CD4-positive, alpha-beta T cell treated with Interleukin-17A for 4 hours (primary cell): Measurements from ENCODE around the gene ARHGAP23.
A peak's percentile ranks its signal among the peaks of the same experiment; 100 is the strongest.

ENCODE experiments used
- DNase-seq: peaks from one replicate; pipeline ENCODE4 v3.0.0-alpha.2; 2020; ENCODE audit warnings: mixed read lengths

The ARHGAP23 gene

DNA sequence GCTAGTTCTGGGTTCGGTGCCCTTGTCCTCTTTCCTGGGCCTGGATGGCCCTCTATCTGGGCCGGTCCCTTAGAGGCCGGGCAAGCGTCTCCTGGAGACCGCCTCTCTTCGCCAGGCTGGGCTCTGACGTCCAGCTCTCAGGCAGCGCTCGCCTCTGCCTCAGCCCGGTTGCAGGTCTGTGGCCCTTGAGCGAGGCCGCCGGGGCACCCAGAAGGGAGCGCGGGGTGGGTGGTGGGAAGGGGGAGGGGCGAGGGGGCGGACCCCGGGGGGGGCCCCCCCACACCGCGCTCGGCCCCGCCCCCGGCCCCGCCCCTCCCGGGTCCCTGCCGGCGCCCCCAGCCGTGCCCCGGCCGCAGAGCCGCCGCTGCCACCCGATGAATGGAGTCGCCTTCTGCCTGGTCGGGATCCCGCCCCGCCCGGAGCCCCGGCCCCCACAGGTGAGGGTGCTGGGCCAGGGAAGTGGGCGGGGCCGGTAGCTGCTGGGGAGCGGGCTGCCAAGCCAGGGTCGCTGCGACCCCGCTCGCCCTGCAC is at the start of gene ARHGAP23:
Gene ARHGAP23 (plus strand): TSS at position 353 of the 531 bp plus-strand sequence. CDS start 22 bp downstream, at position 375.
- peak; percentile 70 for DNase-seq

- no peak for DNase-seq
These were observed 48.8 kb upstream of the ARHGAP23 start for GRCh38 chr17:38379448-38379847.

DNA sequence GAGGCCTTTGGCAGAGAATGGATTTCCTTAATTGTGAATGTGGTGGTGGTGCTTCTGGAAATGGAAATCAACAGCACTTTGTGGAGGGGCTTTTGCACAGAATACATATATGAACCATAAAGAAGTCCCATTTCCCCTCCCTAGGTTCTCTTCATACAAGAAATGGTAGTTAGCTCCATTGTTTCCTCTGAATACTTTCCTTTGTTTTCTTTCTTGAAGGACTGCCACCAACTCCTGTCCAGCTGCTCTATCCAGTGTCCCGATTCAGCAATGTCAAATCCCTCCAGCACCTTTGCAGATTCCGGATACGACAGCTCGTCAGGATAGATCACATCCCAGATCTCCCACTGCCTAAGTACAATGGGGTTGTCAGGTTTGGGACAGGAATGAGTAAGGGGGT is 33.2 kb upstream of the ARHGAP23 start:
- DNase-seq: no peak

DNA sequence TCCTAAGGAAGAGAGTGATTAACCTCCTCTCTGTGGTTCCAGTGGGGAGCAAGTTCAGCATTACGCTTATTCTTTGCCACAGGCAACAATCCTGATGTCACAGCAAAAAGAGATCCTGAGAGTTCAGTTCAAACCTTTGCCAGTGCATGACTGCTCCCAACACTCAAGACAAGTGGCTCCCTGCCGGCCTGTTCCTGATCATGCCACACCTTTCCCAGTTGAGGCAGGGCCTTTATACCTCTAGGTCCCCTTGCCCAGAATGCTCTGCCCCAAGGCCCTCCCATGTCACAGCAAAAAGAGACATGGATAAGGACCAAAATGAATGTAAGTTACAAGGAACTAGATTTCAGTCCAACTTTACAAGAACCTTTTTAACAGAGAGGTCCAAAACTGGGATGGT is 31.0 kb upstream of the ARHGAP23 start:
- no peak for DNase-seq

DNA sequence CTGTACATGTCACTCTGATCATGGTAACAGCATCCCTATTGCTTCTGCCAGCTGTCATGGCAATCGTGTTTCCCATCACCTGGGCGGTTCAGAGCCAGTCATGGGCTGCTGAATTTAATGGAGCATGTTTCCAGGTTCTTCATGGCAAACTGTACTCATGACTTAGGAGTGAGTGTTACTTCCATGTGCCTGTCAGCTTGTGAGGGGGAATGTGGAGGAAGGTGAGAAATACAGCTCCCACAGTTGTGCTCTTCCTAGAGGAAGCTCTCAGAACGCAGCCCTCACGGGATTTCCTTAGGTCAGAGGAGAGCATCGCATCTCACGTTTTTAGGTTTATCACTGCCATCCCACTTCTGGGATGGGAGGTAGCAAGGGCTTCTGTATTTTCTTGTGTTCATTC is 28.0 kb upstream of the ARHGAP23 start:
- no peak for DNase-seq

DNA sequence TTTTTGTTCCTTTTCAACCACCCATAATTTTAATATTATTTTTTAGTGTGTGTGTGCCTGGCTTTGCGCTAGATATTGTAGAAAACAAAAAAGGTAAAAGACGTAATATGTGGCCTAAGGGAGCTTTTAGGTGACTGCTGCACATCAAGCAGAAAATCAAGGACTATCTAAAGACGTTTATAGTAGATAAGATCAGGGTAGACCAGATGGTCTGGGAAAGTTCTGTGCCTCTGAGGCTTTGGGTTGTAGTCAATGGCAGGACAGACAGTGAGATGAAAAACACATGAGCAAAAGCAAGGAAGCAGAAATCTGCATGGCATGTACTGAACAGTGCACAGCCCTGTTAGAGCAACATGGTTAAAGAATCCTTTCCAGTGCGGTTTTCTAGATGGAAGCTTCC is 26.8 kb upstream of the ARHGAP23 start:
- DNase-seq: no peak

DNA sequence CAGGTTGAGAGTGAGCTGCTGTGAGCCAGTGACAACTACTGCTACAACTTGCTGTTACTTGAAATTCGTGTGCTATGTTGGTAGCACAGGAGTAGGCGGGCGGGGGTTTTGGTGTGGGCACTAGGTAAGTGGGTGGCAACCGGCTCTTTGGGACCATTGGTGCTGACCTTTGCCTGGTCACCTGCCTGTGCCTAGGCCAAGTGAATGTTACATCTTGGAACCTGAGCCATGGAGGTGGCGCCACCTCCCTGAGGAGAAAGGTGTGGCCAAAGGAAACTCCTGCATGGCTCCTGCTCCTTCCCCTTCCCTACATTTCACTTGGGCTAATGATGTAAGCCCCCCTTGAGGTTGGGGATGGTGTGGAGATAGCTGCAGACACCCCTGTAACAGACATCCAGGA is 25.4 kb upstream of the ARHGAP23 start:
- no peak for DNase-seq

GRCh38 chr17:38403491-38403890 is 24.8 kb upstream of the ARHGAP23 start:
- DNase-seq: no peak

DNA sequence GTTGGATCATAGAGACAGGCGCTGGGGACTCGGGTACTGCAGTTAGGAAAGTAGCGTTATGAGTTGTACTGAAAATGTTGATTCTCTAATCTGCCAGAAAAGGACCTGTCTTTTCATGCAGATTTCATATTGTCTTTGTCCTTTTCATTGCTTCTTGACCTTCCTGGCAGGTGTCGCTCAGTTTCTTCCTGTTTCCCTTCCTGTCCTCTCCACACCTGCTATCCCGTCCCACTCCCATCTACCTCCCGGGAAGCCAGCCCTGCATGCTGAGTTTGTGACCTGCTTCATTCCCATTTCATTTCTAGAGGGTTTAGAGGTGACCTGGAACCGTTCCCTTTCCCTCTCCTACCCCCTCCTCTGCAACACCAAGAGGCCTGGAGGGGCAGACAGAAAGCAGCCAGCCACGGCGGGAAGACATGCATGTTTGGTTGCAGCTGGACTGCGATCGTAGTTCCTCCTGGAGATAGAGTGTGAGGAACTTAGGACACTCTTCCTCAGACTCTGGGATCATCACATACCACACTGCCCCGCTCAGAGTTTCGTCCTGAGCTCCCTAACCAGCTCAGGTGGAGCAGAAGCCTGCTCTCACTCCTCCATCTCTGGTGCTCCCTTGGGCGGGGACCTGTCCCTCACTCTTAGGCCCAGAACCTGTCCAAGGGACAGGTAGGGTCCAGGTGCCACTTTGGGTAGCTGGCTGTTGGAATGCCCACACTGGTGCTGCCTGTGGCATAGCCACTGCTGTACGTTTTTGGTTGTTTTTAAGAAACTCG is 23.9 kb upstream of the ARHGAP23 start:
- DNase-seq: no peak

- DNase-seq: no peak
These were observed 22.6 kb upstream of the ARHGAP23 start for GRCh38 chr17:38405654-38406053.

DNA sequence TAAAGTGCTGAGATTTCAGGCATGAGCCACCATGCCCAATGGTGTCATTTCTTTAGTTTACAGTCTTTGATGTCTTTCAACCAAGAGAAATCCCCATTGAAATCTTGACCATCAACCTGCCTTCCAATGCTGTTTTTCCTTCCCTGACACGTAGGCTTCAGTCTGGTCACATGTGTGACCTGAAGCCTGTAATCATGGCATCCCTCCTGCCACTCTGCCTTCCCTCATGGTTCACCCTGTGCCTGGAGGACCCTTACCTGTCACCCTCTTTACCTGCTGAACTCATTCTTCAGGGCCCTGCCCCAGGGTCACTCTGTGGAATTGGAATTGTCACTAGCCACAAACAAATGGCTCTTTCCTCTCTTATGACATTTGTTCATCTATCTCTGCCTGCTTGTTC is 18.1 kb upstream of the ARHGAP23 start:
- DNase-seq: no peak

DNA sequence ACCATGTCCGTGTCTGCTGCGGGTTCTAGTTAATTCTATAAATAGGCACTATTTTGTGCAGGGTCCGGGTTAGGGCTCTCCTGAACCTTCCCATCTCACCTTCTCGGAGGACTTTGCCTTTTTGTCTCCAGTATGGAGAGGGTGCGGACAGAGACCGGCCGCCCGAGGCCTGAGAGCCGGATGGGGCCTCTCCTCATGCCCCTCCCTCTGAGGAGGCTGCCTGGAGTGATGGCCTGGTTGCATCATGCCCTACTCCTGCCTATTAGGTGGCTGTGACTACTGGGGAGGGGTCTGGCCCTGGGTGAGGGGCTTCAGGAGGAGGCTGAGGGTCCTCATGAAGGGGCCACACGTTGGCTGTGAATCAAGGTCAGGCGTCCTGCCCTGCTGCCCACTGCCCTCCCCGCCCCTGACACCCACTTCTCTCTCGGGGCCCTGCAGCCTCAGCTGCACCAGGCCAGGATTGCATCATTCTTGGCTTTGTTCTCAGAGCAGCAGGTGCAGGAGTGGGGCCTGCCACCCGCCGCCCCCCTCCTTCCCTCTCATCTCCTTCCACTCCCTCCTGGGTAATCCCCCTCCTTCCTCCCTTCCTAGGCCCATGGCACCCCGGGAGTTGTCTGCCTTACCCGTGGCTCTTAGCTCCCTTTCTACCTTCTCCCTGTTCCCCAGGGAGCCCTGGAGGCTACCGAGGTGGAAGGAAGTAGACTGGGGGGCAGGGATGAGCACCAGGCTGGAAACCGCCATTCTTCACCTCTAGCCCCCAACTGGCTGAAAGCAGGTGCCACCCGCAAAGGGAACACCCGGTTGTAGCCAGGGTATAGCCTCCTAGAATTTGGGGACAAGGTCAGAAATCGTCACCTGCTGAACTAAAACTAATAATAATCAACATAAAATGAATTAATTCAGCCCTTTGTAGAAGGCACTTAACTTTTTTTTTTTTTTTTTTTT is 12.7 kb upstream of the ARHGAP23 start:
- no peak for DNase-seq

DNA sequence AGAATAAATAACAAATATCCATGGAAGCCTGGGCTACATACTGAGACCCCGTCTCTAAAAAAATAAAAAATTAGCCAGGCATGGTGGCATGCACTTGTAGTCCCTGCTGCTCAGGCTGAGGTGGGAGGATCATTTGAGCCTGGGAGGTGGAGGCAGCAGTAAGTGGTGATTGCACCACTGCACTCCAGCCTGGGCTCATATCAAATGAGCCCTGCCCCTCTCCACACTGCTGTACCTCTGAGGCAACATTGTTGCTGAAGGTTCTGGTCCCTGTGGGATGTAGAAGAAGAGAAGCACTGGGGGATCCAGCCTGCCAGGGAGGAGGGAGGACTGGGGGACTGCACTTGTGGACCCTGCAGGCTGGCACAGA is 11.4 kb upstream of the ARHGAP23 start:
- no peak for DNase-seq

- DNase-seq: no peak
These were observed 10.9 kb upstream of the ARHGAP23 start for GRCh38 chr17:38417210-38417951.

GRCh38 chr17:38418062-38418692 is 10.1 kb upstream of the ARHGAP23 start:
- DNase-seq: no peak

- peak; percentile 21 for DNase-seq
These were observed 9.4 kb upstream of the ARHGAP23 start for GRCh38 chr17:38418693-38419507.

DNA sequence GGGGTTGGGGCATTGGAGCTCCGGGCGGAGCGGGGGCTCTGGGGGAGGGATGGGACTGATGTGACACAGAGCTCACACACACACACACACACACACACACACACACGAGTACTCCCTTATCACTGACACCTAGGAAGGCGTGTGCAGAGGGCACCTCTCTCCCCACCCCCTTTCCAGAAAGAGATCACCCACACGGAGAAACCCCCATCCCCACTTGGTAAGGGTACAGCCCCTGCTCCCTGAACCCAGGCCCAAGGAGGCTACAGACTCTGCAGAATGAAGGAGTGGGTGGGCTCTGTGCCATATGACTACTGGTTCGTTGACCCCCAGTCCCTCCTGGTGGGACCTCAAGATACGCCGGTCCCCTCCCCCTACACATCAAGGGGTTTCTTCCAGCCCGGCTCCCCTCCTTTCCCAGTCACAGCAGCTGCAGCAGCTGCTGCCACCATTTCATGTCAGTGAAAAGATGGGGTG is 8.7 kb upstream of the ARHGAP23 start:
- no peak for DNase-seq

- no peak for DNase-seq
These were observed 7.7 kb upstream of the ARHGAP23 start for GRCh38 chr17:38420518-38420917.

- no peak for DNase-seq
These were observed 7.0 kb upstream of the ARHGAP23 start for GRCh38 chr17:38421171-38421841.

DNA sequence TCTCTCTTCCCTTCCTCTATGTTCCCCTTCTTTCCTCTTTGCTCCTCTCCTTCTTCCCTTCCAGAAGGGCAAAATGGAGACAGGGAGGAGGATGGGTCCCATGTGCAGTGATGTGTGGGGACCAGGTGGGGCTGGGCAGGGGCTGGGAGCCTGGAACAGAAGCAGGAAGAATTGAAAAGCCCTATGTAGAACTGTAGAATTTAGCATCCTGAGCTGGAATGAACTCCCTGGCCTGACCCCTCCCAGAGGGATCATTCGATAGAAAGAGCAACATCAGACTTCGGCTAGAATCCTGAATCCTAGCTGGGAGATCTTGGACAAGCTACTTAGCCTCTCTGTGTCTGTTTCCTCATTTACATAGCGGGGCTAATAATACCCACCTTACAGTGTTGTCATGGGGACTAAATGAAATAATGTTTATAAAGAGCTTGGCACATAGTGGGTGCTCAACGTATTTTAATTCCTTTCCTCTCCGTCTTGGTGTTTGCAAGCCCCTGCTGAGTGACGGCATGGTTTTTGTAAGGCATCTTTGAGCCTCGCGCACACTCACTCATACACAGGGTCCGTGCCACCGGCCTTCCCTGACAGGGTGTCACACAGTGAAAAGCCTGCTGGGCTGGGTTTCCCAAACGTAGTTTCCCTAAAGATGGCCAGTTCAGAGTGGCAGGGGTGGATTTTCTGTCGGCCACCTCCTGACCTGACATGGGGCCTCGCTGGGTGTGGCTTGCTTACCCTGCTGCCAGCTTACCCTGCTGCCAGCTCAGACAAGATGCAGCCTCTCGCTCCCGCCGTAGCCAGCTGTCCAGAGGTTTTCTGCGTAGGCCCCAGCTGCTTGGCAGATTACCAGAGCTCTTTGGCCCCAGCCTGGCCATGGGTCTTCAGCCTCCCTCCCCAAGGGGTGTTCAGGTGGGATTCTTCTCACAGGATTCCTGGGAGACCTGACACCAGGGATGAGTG is 6.1 kb upstream of the ARHGAP23 start:
- no peak for DNase-seq
